Adrenal gland (tissue), 5 donors: Measurements from ENCODE around the gene IPO11.

ENCODE experiments used
- POLR2A ChIP-seq, 2 donors: fragments of 450-650 bp; IDR thresholded peaks; one replicate each; pipeline ENCODE4 v1.6.1; 2017; ENCODE audit warnings: antibody characterized with exemption in 2 of 2, mild to moderate bottlenecking in 2 of 2, moderate library complexity in 1 of 2
- TF ChIP-seq, protein P1 (sequence below), 6 experiments: fragments of 450-650 bp in 4 of 6; fragments of 200-600 bp in 2 of 6; sonication (generic) in 1 of 6; IDR thresholded peaks; 1 replicate in 5 of 6; 2 replicates in 1 of 6; pipeline versions ENCODE4 v1.5.1 to v1.8.0; 2016 to 2021; ENCODE audit warnings: antibody characterized with exemption in 6 of 6, mild to moderate bottlenecking in 2 of 6, moderate library complexity in 1 of 6
- donor health status: DM: no; HTN: no; CAD: no.

DNA sequence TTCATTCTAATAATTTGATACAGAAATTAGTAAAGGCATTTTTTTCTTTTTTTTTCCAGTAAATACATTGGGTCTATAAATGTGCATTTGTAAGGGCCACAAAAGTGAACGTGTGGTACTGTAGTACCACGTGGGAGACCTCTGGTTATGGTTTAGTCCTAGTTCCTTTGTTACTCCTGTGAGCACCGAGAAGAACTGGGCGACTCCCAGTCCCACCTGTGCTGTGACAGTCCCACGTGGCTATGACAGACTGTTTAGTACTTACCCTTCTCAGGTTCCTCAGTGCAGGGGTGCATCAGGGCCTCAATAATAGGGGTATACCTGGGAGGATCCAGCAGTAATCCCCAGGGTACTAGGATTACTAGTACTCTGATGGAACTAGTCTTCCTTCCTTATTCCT, 215.3 kb downstream of the IPO11 start:
- TF ChIP-seq, protein P1, sequence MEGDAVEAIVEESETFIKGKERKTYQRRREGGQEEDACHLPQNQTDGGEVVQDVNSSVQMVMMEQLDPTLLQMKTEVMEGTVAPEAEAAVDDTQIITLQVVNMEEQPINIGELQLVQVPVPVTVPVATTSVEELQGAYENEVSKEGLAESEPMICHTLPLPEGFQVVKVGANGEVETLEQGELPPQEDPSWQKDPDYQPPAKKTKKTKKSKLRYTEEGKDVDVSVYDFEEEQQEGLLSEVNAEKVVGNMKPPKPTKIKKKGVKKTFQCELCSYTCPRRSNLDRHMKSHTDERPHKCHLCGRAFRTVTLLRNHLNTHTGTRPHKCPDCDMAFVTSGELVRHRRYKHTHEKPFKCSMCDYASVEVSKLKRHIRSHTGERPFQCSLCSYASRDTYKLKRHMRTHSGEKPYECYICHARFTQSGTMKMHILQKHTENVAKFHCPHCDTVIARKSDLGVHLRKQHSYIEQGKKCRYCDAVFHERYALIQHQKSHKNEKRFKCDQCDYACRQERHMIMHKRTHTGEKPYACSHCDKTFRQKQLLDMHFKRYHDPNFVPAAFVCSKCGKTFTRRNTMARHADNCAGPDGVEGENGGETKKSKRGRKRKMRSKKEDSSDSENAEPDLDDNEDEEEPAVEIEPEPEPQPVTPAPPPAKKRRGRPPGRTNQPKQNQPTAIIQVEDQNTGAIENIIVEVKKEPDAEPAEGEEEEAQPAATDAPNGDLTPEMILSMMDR (IDR thresholded peaks at IDR 0.05), result no peak
- no peak for TF ChIP-seq POLR2A (IDR thresholded peaks at IDR 0.05)
